Activated B cell treated with CpG ODN at 0.5 μM for 24 hours (primary cell): Measurements from ENCODE around the gene ZNF341. TPM values are rescaled to one million over a fixed set of nuclear protein-coding genes. Genes with fewer than 3 reads are reported as not detected.
"Not testable (repeated sequence)": the region's sequence is repeated elsewhere in the genome, so short reads cannot be mapped to it uniquely, and the experiment has no call there.

Source experiments
- ATAC-seq: fragments of 200-7000 bp; cut with Tn5 transposase; one replicate; pipeline ENCODE4 v1.10.0; 2021; ENCODE audit warnings: low read depth, mild to moderate bottlenecking, moderate library complexity
- CTCF ChIA-PET: fragments of 350-600 bp; sonication (Branson Sonifier 250); formaldehyde crosslinking; loops from one replicate; lab custom pipeline; 2021; ENCODE audit warnings: antibody characterized with exemption; lab: Charles Lee
- POLR2A ChIA-PET: fragments of 350-600 bp; sonication (Branson Sonifier 250); formaldehyde crosslinking; loops from one replicate; lab custom pipeline; 2021; ENCODE audit warnings: antibody characterized with exemption; lab: Charles Lee
- DNase-seq: peaks from one replicate; pipeline ENCODE4 v3.0.0; 2022
- H3K27ac Mint-ChIP-seq: one replicate; pipeline ENCODE4 v1.8.0; 2020; ENCODE audit warnings: mixed read lengths
- H3K27me3 Mint-ChIP-seq: one replicate; pipeline ENCODE4 v1.8.0; 2021; ENCODE audit warnings: mixed read lengths
- H3K36me3 Mint-ChIP-seq: one replicate; pipeline ENCODE4 v1.8.0; 2021; ENCODE audit warnings: low read depth, mixed read lengths
- H3K4me1 Mint-ChIP-seq: one replicate; pipeline ENCODE4 v1.8.0; 2021; ENCODE audit warnings: mixed read lengths
- H3K4me3 Mint-ChIP-seq: one replicate; pipeline ENCODE4 v1.8.0; 2020; ENCODE audit warnings: mild to moderate bottlenecking, mixed read lengths
- H3K9me3 Mint-ChIP-seq: one replicate; pipeline ENCODE4 v1.8.0; 2020; ENCODE audit warnings: mixed read lengths
- intact Hi-C: fragments of 100-400 bp; cut with micrococcal nuclease; formaldehyde crosslinking; loops from one replicate; pipeline ENCODE4 v1.15.1; 2024
- total RNA-seq: library from RNA; stranded (reverse); gene quantifications from 2 replicates; pipeline ENCODE4 v1.2.3, GENCODE V29; 2022
- TF ChIP-seq, protein P1 (sequence below): fragments of 200-600 bp; IDR thresholded peaks from one replicate; pipeline ENCODE4 v1.8.0; 2022; ENCODE audit warnings: antibody characterized with exemption, mild to moderate bottlenecking

ZNF341 gene
- total RNA-seq, 1 donor from 2014 or later, result 10.1 TPM

DNA sequence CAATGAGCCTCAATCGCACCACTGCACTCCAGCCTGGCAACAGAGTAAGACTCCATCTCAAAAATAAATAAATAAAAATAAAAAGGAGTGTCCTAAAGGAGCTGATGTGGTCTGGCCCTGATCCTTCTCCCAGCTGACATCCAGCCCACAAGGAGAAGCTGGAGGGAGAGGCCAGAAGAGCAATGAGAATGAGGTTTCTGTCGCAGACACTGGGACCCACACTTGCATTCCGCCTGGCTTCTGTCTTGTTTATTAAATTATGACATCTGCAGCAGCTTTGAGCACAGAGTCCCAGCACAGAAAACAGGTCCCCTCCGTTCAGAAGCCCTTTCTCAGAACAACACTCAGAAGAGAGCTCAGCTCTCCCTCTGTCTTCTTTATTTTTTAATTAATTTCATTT lies 35.3 kb upstream of the ZNF341 start:
- H3K9me3 Mint-ChIP-seq, result peaks cover 2% of the 10 kb centered on the region
- no peaks in the 10 kb centered on the region for H3K4me1 Mint-ChIP-seq
- ATAC-seq (no peak), DNase-seq (no peak)
- TF ChIP-seq, protein P1, sequence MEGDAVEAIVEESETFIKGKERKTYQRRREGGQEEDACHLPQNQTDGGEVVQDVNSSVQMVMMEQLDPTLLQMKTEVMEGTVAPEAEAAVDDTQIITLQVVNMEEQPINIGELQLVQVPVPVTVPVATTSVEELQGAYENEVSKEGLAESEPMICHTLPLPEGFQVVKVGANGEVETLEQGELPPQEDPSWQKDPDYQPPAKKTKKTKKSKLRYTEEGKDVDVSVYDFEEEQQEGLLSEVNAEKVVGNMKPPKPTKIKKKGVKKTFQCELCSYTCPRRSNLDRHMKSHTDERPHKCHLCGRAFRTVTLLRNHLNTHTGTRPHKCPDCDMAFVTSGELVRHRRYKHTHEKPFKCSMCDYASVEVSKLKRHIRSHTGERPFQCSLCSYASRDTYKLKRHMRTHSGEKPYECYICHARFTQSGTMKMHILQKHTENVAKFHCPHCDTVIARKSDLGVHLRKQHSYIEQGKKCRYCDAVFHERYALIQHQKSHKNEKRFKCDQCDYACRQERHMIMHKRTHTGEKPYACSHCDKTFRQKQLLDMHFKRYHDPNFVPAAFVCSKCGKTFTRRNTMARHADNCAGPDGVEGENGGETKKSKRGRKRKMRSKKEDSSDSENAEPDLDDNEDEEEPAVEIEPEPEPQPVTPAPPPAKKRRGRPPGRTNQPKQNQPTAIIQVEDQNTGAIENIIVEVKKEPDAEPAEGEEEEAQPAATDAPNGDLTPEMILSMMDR, result no peak
- intact Hi-C loops, result no loop called here
- no peak overlapping the region for H3K4me3 Mint-ChIP-seq
- no peaks in the 10 kb centered on the region for H3K27me3 Mint-ChIP-seq
- ChIA-PET POLR2A (no interaction called here), CTCF (no interaction called here)
- no peak overlapping the region for H3K27ac Mint-ChIP-seq
- H3K36me3 Mint-ChIP-seq, result no peaks in the 10 kb centered on the region

DNA sequence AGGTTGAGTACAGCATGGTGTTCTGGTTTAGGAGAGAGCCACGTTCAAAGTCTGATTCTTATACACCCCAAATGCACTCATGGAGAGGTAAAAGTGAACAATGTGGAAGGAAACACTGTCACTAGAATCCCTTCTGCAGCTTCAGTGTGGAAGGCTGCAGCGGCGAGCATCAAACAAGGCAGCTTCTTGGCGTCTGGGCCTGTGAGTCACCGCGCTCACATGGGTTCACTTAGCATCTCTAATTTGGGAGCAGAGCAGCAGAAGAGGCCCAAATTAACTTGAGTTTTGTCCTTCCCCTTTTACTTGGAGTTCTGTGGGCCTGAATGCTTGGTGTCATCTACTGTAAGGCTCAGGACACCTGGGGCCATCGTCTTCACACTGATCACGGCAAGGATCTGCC lies 34.7 kb upstream of the ZNF341 start:
- DNase-seq (no peak), ATAC-seq (no peak)
- no peak overlapping the region for H3K27ac Mint-ChIP-seq
- TF ChIP-seq, protein P1, result no peak
- intact Hi-C loops, result no loop called here
- no peak overlapping the region for H3K4me3 Mint-ChIP-seq
- no peaks in the 10 kb centered on the region for H3K36me3 Mint-ChIP-seq
- H3K4me1 Mint-ChIP-seq, result no peaks in the 10 kb centered on the region
- no peaks in the 10 kb centered on the region for H3K27me3 Mint-ChIP-seq
- CTCF ChIA-PET, result no interaction called here
- peaks cover 2% of the 10 kb centered on the region for H3K9me3 Mint-ChIP-seq
- POLR2A ChIA-PET, result no interaction called here

DNA sequence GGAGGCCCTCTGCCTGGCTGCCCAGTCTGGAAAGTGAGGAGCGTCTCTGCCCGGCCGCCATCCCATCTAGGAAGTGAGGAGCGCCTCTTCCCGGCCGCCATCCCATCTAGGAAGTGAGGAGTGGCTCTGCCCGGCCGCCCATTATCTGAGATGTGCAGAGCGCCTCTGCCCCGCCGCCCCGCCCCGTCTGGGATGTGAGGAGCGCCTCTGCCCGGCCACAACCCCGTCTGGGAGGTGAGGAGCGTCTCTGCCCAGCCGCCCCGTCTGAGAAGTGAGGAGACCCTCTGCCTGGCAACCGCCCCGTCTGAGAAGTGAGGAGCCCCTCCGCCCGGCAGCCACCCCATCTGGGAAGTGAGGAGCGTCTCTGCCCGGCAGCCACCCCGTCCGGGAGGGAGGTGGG lies 32.8 kb upstream of the ZNF341 start:
- H3K4me3 Mint-ChIP-seq, H3K27ac Mint-ChIP-seq, H3K9me3 Mint-ChIP-seq, ATAC-seq, CTCF ChIA-PET, POLR2A ChIA-PET, H3K4me1 Mint-ChIP-seq, H3K27me3 Mint-ChIP-seq, intact Hi-C loops, DNase-seq, H3K36me3 Mint-ChIP-seq: not testable (repeated sequence)

DNA sequence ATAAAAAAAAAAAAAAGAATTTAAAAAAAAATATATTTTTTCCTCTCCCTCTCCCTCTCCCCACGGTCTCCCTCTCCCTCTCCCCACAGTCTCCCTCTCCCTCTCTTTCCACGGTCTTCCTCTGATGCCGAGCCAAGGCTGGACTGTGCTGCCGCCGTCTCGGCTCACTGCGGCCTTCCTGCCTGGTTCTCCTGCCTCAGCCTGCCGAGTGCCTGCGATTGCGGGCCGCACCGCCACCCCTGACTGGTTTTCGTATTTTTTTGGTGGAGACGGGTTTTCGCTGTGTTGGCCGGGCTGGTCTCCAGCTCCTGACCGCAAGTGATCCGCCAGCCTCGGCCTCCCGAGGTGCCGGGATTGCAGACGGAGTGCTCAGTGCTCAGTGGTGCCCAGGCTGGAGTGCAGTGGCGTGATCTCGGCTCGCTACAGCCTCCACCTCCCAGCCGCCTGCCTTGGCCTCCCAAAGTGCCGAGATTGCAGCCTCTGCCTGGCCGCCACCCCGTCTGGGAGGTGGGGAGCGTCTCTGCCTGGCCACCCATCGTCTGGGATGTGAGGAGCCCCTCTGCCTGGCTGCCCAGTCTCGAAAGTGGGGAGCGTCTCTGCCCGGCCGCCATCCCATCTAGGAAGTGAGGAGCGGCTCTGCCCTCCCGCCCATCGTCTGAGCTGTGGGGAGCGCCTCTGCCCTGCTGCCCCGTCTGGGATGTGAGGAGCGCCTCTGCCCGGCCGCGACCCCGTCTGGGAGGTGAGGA lies 30.9 kb upstream of the ZNF341 start:
- POLR2A ChIA-PET, H3K27ac Mint-ChIP-seq, DNase-seq, CTCF ChIA-PET, H3K4me1 Mint-ChIP-seq, ATAC-seq, H3K27me3 Mint-ChIP-seq, H3K9me3 Mint-ChIP-seq, intact Hi-C loops, H3K4me3 Mint-ChIP-seq, H3K36me3 Mint-ChIP-seq: not testable (repeated sequence)

DNA sequence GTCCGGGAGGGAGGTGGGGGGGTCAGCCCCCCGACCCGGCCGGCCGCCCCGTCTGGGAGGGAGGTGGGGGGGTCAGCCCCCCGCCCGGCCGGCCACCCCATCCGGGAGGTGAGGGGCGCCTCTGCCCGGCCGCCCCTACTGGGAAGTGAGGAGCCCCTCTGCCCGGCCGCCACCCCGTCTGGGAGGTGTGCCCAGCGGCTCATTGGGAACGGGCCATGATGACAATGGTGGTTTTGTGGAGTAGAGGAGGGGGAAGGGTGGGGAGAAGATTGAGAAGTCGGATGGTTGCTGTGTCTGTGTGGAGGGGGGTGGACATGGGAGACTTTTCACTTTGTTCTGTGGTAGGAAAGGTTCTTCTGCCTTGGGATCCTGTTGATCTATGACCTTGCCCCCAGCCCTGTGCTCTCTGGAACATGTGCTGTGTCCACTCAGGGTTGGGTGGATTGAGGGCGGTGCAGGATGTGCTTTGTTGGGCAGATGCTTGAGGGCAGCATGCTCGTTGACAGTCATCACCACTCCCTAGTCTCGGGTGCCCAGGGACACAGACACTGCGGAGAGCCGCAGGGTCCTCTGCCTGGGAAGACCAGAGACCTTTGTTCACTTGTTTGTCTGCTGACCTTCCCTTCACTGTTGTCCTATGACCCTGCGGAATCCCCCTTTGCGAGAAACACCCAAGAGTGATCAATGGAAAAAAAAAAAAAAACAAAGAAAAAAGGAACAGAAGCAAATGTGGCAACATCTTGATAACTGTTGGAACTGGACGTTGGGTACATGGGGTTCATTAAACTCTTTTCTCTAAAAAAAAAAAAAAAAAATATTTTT lies 30.0 kb upstream of the ZNF341 start:
- TF ChIP-seq, protein P1, result no peak
- Mint-ChIP-seq H3K4me1 (no peaks in the 10 kb centered on the region), H3K27ac (no peak overlapping the region), H3K36me3 (peaks cover 4% of the 10 kb centered on the region), H3K4me3 (no peak overlapping the region), H3K27me3 (no peaks in the 10 kb centered on the region), H3K9me3 (peaks cover 2% of the 10 kb centered on the region)
- intact Hi-C loops, result no loop called here
- DNase-seq (no peak), ATAC-seq (no peak)
- ChIA-PET POLR2A (no interaction called here), CTCF (no interaction called here)

DNA sequence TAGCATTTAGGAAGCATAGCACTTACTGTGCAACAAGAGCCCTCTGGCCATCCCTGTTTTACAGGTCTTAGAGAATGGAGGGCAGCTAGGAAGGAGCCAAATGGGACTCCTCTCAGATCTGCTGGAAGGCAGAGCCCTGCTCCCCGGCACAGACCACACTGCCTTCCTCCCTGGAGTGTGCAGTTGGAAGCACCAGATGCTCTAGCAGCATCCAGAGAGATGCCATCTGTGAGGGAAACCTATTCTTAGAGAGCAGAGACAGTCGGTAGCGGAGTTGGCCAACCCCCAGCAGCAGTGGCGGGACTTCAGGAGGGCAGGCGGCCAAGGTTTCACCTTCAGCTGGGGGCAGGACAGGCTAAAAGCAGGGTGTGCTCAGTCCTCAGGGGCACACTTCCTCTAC lies 28.9 kb upstream of the ZNF341 start:
- Mint-ChIP-seq H3K36me3 (peaks cover 12% of the 10 kb centered on the region), H3K27me3 (no peaks in the 10 kb centered on the region), H3K9me3 (peaks cover 2% of the 10 kb centered on the region), H3K27ac (no peak overlapping the region), H3K4me1 (no peaks in the 10 kb centered on the region), H3K4me3 (no peak overlapping the region)
- TF ChIP-seq, protein P1, result no peak
- intact Hi-C loops, result no loop called here
- ChIA-PET POLR2A (no interaction called here), CTCF (no interaction called here)
- DNase-seq, result no peak
- no peak for ATAC-seq
